GM06990 (cell line): Measurements from ENCODE around the gene OR6C68.
A peak's percentile ranks its signal among the peaks of the same experiment; 100 is the strongest.

ENCODE experiments used
- DNase-seq: peaks from one replicate; pipeline ENCODE4 v3.0.0-alpha.2; 2011; ENCODE audit not compliant: insufficient read length; ENCODE audit errors: extremely low read depth
- H3K27me3 ChIP-seq: replicated peaks from 2 replicates; pipeline ENCODE4 v1.6.0; 2011; ENCODE audit warnings: low read length; ENCODE audit not compliant: control insufficient read depth, insufficient read depth
- H3K36me3 ChIP-seq: 2 replicates; pipeline ENCODE4 v1.5.1; 2011; ENCODE audit warnings: low read length; ENCODE audit not compliant: control insufficient read depth, insufficient read depth
- H3K4me3 ChIP-seq: replicated peaks from 2 replicates; pipeline ENCODE4 v1.5.1; 2011; ENCODE audit warnings: low read depth, mild to moderate bottlenecking, control low read depth, low read length
- TF ChIP-seq, protein P1 (sequence below): IDR thresholded peaks from 2 replicates; pipeline ENCODE4 v1.5.1; 2011; ENCODE audit warnings: low read length, control low read depth, mild to moderate bottlenecking, inconsistent platforms; ENCODE audit not compliant: insufficient read depth, poor library complexity, severe bottlenecking

Gene OR6C68

DNA sequence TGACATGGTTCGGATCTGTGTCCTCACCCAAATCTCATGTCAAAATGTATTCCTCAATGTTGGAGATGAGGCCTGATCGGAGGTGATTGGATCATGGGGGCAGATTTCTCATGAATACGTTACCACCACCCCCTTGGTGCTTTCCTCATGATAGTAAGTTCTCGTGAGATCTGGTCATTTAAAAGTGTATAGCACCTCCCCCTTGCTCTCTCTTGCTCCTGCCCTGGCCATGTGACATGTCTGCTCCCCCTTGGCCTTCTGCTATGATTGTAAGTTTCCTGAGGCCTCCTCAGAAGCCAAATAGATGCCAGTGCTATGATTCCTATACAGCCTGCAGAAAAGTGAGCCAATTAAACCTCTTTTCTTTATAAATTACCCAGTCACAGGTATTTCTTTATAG lies 7.1 kb downstream of the OR6C68 start:
- H3K27me3 ChIP-seq = no peaks in the 10 kb centered on the region; the same call in 1 of the 2 replicates
- H3K36me3 ChIP-seq = no peaks in the 10 kb centered on the region
- TF ChIP-seq, protein P1, sequence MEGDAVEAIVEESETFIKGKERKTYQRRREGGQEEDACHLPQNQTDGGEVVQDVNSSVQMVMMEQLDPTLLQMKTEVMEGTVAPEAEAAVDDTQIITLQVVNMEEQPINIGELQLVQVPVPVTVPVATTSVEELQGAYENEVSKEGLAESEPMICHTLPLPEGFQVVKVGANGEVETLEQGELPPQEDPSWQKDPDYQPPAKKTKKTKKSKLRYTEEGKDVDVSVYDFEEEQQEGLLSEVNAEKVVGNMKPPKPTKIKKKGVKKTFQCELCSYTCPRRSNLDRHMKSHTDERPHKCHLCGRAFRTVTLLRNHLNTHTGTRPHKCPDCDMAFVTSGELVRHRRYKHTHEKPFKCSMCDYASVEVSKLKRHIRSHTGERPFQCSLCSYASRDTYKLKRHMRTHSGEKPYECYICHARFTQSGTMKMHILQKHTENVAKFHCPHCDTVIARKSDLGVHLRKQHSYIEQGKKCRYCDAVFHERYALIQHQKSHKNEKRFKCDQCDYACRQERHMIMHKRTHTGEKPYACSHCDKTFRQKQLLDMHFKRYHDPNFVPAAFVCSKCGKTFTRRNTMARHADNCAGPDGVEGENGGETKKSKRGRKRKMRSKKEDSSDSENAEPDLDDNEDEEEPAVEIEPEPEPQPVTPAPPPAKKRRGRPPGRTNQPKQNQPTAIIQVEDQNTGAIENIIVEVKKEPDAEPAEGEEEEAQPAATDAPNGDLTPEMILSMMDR = no peak
- no peak overlapping the region for H3K4me3 ChIP-seq
- no peak for DNase-seq

DNA sequence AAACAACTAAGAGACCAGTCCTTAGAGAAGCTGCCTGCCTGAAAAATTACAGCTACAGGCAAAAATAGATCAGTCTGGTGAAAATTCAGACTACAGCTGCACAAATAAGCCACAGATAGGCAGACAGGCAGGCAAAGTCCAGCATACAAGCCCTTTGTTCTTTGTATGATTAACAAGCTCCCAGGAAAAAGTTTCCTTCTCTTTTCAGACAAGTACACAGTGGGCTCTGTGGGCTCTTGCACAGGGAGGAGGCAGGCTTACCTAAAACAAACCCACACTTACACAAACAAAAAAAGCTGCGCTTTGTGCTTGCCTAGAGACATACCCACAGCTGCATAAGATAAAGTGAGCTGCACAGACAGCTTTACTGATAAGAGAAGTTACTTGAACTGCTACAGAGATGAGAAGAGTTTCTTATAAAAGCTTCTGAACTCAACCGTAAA lies 7.7 kb downstream of the OR6C68 start:
- no peak for DNase-seq
- Histone ChIP-seq H3K36me3 (no peaks in the 10 kb centered on the region), H3K27me3 (no peaks in the 10 kb centered on the region; the same call in 1 of the 2 replicates), H3K4me3 (no peak overlapping the region)
- TF ChIP-seq, protein P1 = no peak

DNA sequence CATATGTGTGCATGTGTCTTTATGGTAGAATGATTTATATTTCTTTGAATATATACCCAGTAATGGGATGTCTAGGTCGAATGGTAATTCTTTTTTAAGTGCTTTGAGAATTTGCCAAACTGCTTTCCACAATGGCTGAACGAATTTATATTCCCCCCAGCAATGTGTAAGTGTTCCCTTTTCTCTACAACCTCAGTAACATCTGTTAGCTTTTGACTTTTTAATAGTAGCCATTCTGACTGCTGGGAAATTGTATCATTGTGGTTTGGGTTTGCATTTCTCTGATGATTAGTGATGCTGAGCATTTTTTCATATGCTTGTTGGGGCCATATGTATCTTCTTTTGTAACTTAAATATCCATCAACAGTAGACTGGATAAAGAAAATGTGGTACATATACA lies 9.4 kb downstream of the OR6C68 start:
- no peaks in the 10 kb centered on the region for H3K36me3 ChIP-seq
- DNase-seq = no peak
- H3K27me3 ChIP-seq = no peaks in the 10 kb centered on the region; the same call in 1 of the 2 replicates
- H3K4me3 ChIP-seq = no peak overlapping the region
- TF ChIP-seq, protein P1 = no peak

DNA sequence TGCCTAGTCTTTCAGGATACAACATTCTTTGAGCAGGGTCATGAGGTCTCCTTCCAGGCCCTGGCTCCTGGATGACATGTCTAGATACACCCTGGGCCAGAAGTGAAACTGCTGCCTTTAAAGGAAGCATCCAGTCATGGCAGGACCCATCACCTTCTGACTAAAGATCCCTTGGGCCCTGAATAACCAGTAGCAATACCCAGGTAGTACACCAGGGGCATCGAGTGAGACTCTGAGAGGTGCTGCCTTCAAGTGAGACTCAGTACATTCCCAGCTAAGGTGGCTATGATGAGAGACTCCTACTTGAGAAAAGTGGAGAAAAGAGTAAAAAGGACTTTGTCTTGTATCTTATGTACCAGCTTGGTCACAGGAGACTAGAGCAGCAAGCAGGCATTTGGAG lies 23.5 kb downstream of the OR6C68 start:
- Histone ChIP-seq H3K36me3 (no peaks in the 10 kb centered on the region), H3K4me3 (no peak overlapping the region), H3K27me3 (no peaks in the 10 kb centered on the region)
- no peak for DNase-seq
- TF ChIP-seq, protein P1 = peak; percentile 13

DNA sequence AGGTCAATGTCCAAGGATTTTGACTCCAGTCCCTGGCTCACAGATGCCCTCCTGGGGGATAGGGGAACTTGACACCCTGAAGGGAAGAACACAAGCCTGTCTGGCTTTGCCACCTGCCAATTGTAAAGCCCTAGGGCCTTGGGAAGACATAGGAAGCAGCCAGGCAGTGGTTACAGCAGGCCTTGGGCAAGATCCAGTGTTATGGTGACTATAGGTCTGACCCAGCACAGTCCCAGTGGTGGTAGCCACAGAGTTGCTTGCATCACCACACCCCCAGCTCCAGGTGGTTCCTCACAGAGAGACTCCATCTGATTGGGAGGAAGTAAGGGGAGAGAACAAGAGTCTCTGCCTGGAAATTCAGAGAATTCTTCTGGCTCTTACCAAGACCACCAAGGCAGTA lies 24.2 kb downstream of the OR6C68 start:
- no peak for DNase-seq
- Histone ChIP-seq H3K36me3 (no peaks in the 10 kb centered on the region), H3K4me3 (no peak overlapping the region), H3K27me3 (no peaks in the 10 kb centered on the region)
- TF ChIP-seq, protein P1 = no peak
